HG02943 (cell line): Measurements from ENCODE around the gene CASKIN1.
"Not testable (repeated sequence)": the region's sequence is repeated elsewhere in the genome, so short reads cannot be mapped to it uniquely, and the experiment has no call there.

Experiments used
- ATAC-seq: cut with Tn5 transposase; IDR thresholded peaks from one replicate; pipeline ENCODE4 v1.9.1; 2021; ENCODE audit warnings: mild to moderate bottlenecking, low read depth, moderate library complexity; ENCODE audit not compliant: unreplicated experiment

CASKIN1 gene, protein sequence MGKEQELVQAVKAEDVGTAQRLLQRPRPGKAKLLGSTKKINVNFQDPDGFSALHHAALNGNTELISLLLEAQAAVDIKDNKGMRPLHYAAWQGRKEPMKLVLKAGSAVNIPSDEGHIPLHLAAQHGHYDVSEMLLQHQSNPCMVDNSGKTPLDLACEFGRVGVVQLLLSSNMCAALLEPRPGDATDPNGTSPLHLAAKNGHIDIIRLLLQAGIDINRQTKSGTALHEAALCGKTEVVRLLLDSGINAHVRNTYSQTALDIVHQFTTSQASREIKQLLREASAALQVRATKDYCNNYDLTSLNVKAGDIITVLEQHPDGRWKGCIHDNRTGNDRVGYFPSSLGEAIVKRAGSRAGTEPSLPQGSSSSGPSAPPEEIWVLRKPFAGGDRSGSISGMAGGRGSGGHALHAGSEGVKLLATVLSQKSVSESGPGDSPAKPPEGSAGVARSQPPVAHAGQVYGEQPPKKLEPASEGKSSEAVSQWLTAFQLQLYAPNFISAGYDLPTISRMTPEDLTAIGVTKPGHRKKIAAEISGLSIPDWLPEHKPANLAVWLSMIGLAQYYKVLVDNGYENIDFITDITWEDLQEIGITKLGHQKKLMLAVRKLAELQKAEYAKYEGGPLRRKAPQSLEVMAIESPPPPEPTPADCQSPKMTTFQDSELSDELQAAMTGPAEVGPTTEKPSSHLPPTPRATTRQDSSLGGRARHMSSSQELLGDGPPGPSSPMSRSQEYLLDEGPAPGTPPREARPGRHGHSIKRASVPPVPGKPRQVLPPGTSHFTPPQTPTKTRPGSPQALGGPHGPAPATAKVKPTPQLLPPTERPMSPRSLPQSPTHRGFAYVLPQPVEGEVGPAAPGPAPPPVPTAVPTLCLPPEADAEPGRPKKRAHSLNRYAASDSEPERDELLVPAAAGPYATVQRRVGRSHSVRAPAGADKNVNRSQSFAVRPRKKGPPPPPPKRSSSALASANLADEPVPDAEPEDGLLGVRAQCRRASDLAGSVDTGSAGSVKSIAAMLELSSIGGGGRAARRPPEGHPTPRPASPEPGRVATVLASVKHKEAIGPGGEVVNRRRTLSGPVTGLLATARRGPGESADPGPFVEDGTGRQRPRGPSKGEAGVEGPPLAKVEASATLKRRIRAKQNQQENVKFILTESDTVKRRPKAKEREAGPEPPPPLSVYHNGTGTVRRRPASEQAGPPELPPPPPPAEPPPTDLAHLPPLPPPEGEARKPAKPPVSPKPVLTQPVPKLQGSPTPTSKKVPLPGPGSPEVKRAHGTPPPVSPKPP (N-terminal part only)

DNA sequence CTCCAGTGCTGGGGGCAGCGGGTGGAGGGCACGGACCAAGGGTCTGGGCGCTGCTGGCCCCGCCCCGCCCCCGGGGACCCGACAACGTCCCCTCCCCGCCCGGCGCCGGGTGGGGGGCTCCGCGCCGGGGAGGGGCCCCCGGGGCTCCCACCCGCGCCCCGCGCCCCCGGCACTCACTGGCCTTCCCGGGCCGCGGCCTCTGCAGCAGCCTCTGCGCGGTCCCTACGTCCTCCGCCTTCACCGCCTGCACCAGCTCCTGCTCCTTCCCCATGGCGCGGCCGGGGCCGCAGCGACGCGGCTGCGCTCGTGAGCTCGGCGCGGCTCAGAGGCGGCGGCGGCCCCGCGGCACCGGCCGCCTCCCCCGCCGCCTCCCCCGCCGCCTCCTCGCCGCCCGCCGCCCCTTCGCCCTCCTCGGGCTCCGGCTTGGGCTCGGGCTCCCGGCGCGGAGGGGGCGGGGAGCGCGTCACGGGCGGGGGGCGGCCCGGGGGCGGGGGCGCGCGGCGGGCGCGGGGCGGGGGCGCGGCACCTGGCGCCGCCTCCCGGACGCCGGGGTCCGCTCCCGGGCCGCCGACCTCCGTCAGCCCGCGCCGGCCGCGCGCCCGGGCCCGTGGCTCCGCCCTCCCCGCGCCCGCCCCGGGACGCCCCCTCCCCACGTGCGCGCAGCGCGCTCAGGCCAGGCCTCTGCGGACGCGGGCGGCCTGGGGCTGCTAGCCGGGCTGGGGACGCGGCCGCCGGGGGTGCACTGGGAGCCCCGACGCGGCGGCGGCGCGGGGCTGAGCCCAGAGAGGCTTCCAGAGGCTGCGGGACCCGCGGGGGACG lies at the start of gene CASKIN1:
Gene CASKIN1 (minus strand): TSS at position 444 of the 819 bp plus-strand sequence. CDS start 173 bp downstream, at position 271.
- no peak for ATAC-seq

DNA sequence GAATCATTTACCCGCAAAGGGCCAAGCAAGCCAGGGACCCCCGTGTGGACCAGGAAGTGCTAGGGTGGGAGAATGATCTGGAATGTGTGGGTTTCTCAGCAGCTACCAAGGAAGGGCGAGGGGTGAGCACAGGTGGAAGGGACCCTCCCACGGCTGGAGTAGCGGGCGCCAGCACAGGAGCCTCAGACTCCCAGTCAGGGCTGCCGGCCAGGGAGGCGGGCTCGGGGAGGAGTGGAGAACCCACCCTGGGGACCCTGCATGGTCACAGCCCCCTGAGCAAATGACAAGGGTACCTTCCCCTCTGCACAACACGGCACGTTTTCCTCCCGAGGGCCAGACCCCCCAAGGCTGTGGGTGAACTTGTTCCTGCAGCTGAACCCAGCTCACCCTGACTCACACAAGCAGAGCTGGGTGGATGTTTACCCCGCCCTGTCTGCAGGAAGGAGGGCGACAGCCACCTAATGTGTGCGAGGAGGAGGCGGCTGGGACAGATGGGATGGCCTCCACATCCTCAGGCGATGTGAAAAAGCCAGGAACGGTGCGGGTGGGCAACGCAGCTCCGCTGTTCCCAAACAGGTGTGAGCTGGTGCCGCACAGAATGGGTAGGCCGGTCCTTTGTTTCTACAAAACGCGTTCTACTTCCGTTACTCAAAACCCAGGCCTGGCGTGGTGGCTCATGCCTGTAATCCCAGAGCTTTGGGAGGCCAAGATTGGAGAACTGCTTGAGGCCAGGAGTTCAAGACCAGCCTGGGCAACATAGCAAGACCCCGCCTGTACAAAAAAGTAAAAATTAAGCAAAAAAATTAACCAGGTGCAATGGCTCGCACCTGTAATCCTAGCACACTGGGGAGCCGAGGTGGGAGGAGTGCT lies 48.8 kb upstream of the CASKIN1 start:
- no peak for ATAC-seq

DNA sequence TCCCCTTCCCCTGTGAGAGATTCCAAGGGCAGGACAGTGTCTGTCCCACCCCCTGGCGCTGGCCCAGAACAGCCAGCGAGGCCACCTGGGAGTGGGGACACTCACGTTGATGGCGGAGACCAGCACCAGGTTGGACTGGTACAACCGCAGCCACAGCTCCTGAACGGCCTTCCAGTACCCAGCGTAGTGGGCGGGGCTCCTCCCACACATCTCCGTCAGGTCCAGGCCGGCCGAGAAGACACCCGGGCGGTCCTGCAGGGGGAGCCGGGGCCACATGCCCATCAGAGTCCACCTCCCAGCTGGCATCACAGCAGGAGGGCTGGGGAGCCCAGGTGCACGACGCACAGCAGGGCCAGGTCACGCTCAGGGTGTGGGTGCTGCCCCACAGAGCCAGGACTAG lies 47.9 kb upstream of the CASKIN1 start:
- no peak for ATAC-seq

DNA sequence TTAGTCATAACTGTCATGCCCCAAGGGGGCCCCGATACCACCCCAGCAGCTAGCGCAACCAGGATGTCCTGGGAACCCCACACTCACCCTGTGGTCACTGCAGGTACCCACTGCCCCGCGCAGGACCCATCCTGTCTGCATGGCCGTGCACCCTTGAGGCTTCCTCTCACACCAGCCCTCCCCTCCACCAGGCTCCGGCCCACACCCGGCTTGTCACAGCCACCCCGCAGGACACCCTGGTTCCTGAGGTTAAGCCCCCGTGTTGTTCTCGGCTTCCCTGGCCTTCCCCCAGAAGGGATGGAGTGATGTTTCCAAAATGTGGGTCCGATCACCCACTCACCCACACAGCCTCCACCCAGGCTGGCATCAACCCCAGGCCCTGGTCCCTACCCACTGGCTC lies 47.4 kb upstream of the CASKIN1 start:
- ATAC-seq, result no peak

DNA sequence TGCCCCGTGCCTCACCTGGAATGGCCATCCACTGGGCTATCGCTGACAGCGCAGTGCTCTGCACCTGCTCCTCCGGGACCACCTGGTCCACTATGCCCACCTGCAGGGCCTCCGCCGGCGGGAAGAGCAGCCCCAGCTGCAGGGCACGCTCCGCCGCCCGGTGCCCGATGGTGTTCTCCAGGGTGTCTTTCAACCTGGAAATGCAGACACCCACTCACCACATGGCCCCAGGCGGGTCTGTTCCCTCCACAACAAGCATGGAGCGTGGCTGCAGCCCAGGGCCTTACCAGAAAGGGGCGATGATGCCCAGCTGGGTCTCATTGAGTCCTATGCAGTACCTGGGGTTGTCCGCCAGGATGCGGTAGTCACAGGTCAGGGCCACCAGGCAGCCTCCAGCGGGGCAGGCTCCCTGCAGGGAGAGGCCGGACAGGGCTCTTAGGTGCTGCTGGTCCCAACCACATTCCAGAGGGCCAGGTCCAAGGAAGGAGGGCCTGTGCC lies 46.7 kb upstream of the CASKIN1 start:
- ATAC-seq, result no peak

DNA sequence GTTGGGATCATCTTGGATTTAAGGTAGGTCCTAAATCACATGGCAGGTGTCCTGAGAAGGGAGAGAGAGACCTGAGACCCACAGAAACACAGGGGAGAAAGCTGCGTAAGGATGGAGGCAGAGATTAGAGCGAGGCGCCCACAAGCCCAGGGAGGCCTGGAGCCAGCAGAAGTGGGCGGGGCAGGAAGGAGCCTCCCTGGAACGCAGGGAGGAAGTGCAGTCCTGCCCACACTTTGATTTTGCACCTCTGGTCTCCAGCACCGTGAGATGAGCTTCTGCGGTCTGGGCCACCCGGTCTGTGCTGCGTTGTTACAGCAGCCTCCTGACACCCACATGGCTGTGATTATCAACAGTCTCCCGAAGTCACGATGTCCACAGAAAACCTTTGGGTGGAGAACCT lies 46.2 kb upstream of the CASKIN1 start:
- ATAC-seq, result no peak

DNA sequence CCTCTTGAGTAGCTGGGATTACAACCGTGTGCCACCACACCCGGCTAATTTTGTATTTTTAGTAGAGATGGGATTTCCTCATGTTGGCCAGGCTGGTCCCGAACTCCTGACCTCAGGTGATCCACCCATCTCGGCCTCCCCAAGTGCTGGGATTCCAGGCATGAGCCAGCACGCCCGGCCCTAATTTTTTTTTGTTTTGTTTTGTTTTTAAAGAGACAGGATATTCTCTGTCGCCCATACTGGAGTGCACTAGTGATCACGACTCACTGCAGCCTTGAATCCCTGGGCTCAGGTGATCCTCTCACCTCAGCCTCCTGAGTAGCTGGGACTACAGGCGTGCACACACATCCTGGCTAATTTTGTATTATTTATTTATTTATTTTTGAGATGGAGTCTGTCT lies 43.9 kb upstream of the CASKIN1 start:
- not testable (repeated sequence) for ATAC-seq

DNA sequence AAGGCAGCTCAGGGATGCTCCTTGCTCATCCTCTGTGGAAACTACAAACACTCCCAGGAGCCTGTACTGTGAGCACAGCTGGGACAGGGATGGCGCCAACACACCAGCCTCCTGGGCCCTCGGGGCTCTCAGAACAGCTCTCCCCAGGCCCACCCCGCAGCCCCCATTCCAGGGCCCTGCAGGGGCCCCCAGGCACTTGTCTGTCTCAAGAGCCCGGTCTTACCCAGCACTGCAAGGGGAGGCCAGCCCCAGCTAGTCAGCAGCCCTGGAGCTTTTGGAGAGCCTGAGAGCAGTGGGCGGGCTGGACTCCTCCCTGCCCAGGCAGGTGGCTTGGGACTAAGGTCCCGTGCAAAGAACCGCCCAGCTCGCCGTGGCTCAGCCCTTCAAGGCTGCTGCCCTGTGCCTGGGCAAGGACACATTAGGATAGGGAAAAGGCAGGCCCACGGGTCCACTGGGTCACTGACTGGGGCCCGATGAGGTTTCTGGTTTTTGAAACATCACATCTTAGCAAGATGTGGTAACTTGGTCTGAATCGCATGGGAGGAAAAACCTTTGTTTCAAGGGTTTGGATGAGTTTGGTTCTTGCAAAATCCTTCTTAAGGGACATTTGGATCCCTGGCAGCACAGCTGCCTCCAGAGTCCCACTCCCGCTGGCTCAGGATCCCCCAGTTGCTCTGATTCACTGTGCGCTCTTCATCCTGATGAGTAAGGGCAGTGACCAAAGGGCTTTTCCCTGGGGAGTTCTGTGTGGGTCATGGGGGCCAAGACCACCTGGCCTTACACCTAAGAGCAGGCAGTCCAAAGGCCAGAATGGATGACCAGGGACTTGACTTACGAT lies 42.7 kb upstream of the CASKIN1 start:
- no peak for ATAC-seq

DNA sequence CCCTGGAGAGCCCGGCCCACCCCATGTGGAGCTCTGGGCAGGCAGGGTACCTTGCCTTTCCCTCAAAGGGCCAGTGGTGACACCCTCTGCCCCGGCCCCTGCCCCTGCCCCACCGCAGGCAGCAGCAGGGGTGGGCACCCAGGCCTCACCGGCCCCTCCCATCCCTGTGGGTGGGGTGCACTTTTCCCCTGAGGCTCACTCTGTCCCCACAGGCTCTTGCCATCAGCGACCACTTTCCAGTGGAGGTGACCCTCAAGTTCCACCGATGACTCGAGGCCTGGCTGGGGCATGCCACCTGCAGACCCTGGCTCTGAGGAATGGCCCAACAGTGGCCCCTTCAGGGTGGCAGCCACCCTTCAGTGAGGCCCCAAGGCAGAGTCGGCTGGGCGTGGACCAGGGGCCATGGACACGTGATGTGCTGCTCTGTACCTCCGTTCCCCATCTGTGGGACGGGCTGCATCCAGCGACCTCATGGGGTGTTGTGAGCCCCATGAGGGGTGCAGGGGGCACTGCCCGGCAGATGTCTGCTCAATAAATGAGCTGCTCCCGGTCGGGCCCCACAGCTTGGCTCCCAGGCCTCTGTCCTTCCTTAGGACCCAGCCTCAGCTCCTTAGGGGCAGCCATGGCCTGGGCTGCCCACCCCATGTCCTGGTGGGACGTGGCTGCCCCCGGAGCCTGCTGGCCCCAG lies 41.9 kb upstream of the CASKIN1 start:
- no peak for ATAC-seq

DNA sequence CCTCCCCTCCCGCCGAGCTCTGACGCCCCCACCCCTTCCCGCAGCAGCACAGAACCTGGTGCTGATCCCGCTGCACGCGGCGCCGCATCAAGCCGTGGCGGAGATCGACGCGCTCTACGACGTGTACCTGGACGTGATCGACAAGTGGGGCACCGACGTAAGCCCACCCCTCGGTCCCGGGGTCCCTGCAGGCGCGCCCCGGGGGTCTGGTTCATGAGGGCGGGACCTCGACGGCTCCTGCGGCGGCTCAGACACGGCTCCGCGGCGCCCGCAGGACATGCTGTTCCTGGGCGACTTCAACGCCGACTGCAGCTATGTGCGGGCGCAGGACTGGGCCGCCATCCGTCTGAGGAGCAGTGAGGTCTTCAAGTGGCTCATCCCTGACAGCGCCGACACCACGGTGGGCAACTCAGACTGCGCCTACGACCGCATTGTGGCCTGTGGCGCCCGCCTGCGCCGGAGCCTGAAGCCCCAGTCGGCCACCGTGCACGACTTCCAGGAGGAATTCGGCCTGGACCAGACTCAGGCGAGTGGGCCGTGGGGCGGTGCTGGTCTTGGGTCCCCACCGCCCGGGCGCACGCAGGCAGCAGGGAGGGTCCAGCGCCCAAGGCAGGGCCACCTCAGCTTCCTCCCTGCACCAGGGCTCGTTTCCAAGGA lies 41.2 kb upstream of the CASKIN1 start:
- ATAC-seq, result no peak

DNA sequence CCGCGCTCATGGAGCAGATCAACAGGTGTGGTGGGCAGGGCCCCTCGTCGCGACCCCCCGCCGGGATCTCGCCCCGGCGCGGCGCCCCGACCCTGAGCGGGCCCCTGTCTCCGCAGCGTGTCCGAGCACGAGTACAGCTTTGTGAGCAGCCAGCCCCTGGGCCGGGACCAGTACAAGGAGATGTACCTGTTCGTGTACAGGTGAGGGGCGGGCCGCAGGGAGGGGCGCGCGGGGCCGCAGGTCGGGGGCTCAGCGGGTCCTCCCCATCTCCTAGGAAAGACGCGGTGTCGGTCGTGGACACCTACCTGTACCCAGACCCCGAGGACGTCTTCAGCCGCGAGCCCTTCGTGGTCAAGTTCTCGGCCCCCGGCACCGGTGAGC lies 40.7 kb upstream of the CASKIN1 start:
- no peak for ATAC-seq

DNA sequence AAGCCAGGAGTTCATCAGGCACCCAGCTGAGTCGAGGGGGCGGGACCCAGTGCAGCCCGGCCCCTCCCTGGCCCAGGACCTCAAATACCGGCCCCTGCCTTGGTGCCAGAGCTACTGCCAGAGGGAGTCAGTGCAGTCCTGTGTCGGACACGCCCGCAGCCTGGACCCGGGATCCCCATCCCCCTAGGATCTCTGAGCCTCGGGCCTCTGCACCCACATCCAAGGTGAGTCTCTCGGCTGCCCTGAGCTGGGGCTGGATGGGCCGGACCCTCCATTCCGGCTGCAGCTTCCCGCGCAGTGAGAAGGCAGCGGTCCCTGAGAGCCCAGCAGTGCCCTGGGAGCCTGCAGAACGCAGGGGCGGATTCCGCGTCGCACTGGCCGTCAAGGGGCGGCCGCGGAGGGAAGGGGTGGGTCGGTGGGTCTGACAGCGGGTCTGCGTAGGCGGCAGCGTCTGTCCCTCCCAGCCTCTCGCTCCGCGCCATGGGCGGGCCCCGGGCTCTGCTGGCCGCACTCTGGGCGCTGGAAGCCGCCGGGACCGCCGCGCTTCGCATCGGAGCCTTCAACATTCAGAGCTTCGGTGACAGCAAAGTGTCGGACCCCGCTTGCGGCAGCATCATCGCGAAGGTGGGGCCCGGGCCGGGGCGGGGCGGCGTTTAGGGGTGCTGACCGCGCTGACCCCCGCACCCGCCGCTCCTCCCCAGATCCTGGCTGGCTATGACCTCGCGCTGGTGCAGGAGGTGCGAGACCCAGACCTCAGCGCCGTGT lies 40.1 kb upstream of the CASKIN1 start, which contains the start of gene DNASE1L2:
Gene DNASE1L2 (plus strand): TSS at position 108 of the 765 bp plus-strand sequence. CDS start 373 bp downstream, at position 481.
- no peak for ATAC-seq

DNA sequence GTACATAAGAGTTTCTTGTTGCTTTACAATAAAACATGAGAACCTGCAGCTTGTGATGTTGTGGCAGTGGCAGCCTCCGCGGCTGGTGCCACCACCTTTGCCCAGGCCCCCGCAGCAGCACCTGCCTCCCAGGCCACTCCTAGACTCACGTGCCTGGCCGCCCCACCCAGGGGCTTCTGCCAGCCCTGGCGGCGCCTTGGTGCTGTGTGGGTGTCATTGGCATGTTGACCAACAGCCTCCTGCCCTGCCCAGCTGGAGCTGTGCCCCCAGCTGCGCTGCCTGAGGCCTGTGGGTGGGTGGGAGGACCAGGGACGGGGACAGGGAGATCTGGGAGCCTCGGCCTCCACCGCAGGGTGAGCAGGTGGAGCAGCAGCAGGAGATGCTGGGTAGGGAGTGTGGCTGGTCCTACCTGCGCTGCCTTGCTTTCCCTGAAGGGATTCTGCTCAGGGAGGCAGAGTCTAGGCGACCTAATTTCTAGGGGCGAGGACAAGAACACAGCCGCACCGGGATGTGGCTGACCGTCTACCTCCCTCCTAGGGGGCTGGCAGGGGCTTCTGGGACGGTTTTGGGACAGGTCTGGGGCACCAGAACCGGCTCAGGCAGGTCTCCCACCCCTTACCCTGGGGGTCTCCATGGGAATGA lies 39.4 kb upstream of the CASKIN1 start:
- ATAC-seq, result no peak

DNA sequence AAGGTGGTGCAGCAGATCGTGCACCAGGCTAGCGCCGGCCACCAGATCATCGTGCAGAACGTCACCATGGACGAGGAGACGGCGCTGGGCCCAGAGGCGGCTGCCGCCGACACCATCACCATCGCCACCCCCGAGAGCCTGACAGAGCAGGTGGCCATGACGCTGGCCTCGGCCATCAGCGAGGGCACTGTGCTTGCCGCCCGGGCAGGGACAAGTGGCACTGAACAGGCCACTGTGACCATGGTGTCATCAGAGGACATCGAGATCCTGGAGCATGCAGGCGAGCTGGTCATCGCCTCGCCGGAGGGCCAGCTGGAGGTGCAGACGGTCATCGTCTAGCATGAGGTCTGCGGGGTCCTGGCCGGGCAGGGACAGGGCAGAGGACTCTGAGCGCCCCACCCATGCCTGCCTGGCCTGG lies 38.8 kb upstream of the CASKIN1 start:
- ATAC-seq, result no peak

DNA sequence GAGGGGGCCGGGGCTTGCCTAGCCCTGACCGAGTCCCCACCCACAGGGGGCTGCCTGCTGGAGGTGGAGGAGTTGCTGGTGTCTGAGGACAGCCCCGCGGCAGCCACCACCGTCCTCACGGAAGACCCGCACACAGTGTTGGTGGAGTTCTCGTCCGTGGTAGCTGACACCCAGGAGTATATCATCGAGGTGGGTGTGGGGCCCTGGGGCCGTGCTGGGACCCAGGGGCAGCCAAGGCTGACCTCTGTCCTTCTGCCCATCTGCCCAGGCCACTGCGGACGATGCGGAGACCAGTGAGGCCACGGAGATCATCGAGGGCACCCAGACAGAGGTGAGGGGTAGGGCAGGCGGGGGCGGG lies 38.4 kb upstream of the CASKIN1 start:
- ATAC-seq, result no peak
